Measurements from ENCODE around the gene OTUB2. TPM values are rescaled to one million over a fixed set of nuclear protein-coding genes. Genes with fewer than 3 reads are reported as not detected.

OTUB2 gene
- total RNA-seq, 1 donor from 2014 or later: 3.0 TPM

GRCh38 chr14:94046696-94047250 lies 20.6 kb downstream of the OTUB2 start:
- DNase-seq (ENCODE audit: extremely low spot score, unreplicated experiment): no peak
- Mint-ChIP-seq H3K27ac (no peak overlapping the region), H3K27me3 (no peaks in the 10 kb centered on the region), H3K4me3 (no peak overlapping the region), H3K9me3 (no peaks in the 10 kb centered on the region), H3K4me1 (ENCODE audit: unreplicated experiment) (peaks cover 18% of the 10 kb centered on the region), H3K36me3 (peaks cover 23% of the 10 kb centered on the region)
- no peak for TF ChIP-seq CTCF (conservative IDR thresholded peaks at IDR 0.05)

DNA sequence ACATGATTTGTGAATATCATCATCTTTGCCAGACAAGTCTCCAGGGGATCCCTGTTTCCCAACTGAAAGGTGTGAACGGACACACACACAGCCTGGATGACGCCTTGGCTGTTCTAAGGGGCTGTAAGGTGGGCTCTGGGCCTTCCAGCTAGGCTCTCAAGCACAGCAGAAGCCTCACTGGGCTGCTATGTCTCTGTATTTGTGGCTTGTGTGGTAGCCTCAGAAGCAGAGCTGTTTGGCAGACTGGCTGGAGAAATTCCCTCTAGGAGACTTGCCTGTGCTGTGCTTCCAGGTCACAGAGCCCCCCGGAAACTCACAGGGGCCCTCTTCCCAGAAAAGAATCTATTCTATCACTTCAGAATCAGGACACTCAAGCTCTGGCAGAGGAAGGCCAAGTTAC lies 21.4 kb downstream of the OTUB2 start:
- Mint-ChIP-seq H3K4me1 (ENCODE audit: unreplicated experiment) (peaks cover 18% of the 10 kb centered on the region), H3K9me3 (no peaks in the 10 kb centered on the region), H3K4me3 (no peak overlapping the region), H3K36me3 (peaks cover 29% of the 10 kb centered on the region), H3K27ac (no peak overlapping the region), H3K27me3 (no peaks in the 10 kb centered on the region)
- DNase-seq (ENCODE audit: extremely low spot score, unreplicated experiment): no peak
- TF ChIP-seq CTCF (conservative IDR thresholded peaks at IDR 0.05): no peak

DNA sequence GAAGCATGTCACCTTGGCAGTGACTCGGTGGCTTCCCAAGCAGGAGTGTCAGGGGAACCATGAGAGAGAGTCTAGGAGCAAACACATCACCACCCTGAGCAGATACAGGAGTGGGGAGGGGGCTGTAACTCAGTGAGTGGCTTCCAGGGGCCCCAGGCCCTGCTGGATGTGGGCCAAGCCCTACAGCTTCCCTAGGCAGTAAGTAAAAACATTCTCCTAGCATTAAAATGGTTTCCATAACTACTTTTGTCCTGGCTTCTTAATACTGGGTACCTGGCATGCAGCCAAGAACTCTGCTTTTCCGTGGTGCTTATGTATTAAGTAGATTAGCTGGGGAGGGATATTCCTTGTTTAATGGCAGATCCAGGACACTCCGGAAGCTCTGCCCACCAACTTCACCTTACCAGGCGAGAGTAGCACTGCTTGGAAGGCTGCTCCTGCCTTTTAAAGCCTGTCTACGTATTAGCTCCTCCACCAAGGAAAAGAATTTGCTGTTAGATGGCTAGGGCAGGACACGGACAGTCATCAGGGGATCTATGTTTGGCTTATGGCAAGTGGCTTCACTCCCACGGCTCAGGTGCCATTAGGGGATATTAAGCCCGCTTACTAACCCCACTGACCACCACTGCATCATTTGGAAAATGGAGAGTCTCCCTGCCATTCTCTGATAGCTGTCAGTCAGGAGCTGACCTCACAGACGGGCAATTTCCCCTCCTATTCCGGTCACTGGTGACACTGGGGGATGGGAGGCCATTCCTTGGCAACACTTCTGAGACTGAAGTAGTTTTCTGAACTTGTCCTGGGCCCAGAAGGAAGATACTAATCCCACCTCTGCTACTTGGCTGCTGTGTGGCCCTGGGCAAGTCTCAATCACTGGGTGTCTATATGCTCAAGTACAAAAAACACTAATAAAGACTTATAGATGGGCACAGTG lies 22.8 kb downstream of the OTUB2 start:
- H3K36me3 Mint-ChIP-seq: peaks cover 35% of the 10 kb centered on the region
- H3K9me3 Mint-ChIP-seq: no peaks in the 10 kb centered on the region
- H3K4me1 Mint-ChIP-seq (ENCODE audit: unreplicated experiment): peaks cover 18% of the 10 kb centered on the region
- H3K27ac Mint-ChIP-seq: no peak overlapping the region
- DNase-seq (ENCODE audit: extremely low spot score, unreplicated experiment): no peak
- no peak for TF ChIP-seq CTCF (conservative IDR thresholded peaks at IDR 0.05)
- no peak overlapping the region for H3K4me3 Mint-ChIP-seq
- no peaks in the 10 kb centered on the region for H3K27me3 Mint-ChIP-seq

DNA sequence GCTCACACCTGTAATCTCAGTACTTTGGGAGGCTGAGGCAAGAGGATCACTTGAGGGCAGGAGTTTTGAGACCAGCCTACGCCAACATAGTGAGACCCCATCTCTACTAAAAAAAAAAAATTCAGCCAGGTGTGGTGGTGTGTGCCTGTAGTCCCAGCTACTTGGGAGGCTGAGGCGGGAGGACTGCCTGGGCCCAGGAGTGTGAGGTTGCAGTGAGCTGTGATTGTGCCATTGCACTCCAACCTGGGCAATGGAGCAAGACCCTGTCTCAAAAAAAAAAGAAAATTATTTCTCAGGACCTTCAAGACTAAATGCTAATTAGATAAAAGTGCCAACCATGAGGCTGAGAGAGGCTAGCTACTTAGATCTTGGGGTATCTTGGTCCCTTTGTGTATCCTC lies 23.5 kb downstream of the OTUB2 start:
- Mint-ChIP-seq H3K27me3 (no peaks in the 10 kb centered on the region), H3K36me3 (peaks cover 41% of the 10 kb centered on the region), H3K4me1 (ENCODE audit: unreplicated experiment) (peaks cover 18% of the 10 kb centered on the region), H3K27ac (no peak overlapping the region), H3K4me3 (no peak overlapping the region), H3K9me3 (no peaks in the 10 kb centered on the region)
- no peak for TF ChIP-seq CTCF (conservative IDR thresholded peaks at IDR 0.05)
- DNase-seq (ENCODE audit: extremely low spot score, unreplicated experiment): peak; percentile 18

DNA sequence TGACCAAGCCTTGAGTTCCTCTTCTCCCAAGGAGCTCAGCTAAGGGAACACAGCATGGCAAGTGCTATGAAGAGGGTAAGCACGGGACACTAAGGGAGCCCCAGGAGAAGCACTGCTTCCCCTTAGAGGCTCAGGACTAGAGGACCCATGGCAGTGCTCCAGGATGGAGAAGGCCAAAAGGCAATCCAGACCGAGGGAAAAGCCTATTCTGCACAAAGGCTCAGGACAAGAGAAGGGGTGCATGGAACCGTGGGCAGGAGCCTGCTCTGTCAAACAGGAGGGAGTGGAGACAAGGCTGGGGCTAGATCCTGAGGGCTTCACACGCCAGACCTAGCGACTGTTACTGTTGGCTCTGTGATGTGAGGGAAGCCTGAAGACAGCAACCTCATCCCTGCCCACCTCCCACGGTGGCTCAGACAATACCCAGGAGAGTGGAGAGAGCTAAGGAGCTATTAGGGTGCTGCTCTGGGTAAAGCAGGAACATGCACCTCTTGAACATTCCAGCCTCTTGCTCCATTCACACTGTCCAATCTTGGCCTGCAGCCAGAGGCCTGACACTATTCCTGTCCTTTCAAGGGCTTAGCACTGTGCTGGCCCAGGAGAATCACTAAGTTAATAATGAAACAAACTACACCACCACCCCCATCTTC lies 24.2 kb downstream of the OTUB2 start:
- Mint-ChIP-seq H3K36me3 (peaks cover 47% of the 10 kb centered on the region), H3K9me3 (no peaks in the 10 kb centered on the region), H3K4me3 (no peak overlapping the region), H3K4me1 (ENCODE audit: unreplicated experiment) (peaks cover 18% of the 10 kb centered on the region), H3K27me3 (no peaks in the 10 kb centered on the region), H3K27ac (no peak overlapping the region)
- DNase-seq (ENCODE audit: extremely low spot score, unreplicated experiment): peak; percentile 36
- TF ChIP-seq CTCF (conservative IDR thresholded peaks at IDR 0.05): no peak

Data from type B pancreatic cell (in vitro differentiated cells).